Germinal center (tissue), 1 donor: ENCODE data around the gene BRCA2.

Source experiments
- DNase-seq: peaks from one replicate; pipeline ENCODE4 v3.0.0; 2012; ENCODE audit warnings: mixed read lengths, low spot score

BRCA2 gene

DNA sequence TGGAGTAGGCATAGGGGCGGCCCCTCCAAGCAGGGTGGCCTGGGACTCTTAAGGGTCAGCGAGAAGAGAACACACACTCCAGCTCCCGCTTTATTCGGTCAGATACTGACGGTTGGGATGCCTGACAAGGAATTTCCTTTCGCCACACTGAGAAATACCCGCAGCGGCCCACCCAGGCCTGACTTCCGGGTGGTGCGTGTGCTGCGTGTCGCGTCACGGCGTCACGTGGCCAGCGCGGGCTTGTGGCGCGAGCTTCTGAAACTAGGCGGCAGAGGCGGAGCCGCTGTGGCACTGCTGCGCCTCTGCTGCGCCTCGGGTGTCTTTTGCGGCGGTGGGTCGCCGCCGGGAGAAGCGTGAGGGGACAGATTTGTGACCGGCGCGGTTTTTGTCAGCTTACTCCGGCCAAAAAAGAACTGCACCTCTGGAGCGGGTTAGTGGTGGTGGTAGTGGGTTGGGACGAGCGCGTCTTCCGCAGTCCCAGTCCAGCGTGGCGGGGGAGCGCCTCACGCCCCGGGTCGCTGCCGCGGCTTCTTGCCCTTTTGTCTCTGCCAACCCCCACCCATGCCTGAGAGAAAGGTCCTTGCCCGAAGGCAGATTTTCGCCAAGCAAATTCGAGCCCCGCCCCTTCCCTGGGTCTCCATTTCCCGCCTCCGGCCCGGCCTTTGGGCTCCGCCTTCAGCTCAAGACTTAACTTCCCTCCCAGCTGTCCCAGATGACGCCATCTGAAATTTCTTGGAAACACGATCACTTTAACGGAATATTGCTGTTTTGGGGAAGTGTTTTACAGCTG, at the start of gene BRCA2, which contains the start of gene ZAR1L:
BRCA2 (plus strand) TSS at position 271 of the 790 bp plus-strand sequence. CDS start 953 bp downstream, outside the sequence.
ZAR1L (minus strand) TSS at position 126 of the 790 bp plus-strand sequence. CDS start 3,438 bp downstream, outside the sequence.
- peak; percentile 86 for DNase-seq

DNA sequence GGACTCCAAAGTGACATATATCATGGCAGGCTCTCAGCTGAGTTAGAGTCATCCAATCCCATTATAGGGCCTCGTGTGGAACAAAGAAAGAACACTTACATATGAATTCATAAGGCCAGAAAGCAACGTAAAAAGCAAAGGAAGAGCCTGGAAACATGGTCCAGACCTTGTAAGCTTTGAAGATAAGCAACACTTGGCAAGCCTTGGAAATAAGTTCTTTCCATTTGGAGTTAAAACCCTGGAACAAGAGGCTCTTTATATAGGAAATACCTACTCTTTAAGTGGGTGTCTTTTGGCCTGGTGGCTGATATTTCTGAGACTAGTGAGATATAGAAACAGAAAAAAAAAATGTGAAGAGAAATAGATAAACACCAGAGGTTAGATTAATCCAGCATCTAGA, 49.6 kb upstream of the BRCA2 start:
- no peak for DNase-seq

- no peak for DNase-seq
These were observed 49.2 kb upstream of the BRCA2 start for GRCh38 chr13:32266130-32266529.

DNA sequence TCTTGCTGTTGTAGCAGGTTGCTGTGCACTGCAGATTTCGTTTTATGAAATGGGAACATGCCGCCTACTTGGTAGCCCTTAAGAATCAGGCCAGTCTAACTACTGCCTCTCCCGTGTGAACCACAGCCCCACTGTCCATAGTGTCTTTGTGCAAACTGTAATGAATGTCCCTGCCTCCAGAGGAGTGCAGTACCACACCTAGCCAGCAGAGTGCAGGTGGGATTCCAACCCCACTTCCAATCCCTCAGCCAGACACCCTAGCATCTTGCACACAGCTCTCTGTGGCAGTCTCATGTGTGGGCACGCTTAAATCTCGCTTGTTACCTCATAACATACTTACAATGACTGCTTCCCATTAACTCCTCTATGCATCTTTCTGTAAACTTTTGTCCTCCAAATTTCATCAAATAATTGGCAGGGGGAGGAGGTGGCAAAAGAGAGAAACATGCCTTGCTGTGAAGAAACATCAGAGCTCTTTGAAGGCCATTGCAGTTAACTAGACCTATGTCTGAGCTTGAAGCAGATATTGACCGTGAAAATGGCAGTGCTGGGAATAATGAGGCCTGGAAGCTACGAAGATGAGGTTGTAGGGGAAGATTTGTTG, 47.4 kb upstream of the BRCA2 start:
- peak; percentile 60 for DNase-seq

DNA sequence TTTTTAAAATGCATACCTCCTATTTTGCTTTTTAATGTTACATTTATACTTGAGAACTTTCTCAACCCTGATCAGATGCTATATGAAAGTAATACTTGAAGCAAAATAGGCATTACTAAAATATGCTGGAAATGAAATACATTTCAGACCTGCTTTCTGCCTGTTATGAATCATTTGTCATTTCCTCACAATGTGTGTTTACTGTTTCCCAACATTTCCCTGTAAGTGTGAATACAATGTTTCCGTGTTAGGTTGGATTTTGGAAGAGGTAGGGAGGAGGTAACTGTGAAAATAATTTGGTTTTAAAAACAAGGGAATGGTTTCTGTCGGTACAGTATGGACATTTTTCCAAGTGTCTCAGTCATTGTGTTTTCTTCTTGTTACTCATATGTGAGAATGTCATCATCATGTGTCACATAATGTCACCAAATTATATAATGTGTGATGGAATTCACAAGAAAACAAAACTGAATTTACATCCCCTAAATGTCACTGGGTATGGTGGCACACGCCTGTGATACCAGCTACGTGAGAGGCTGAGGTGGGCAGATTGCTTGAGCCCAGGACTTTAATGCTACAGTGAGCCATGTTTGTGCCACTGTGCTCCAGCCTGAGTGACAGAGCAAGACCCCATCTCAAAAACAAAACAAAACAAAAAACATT, 43.2 kb upstream of the BRCA2 start:
- DNase-seq: no peak

DNA sequence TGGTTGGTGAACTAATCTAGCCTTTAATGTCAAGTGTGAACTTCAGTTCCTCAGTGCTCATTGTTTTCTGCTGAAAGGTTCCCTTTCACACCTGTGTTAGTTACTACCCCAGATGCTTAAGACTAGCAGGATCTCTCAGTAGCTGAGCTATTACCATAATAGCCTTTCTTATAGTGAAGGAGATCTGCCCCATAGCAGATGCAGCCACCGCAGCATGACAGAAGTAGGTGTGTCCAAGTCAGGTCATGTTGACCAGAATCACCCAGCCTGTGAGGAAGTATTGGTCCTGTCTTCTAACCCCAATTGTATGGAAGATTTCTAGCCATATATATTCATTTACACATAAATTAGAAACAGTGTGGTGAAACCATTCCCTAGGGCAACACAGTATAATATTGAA, 37.5 kb upstream of the BRCA2 start:
- DNase-seq: no peak

DNA sequence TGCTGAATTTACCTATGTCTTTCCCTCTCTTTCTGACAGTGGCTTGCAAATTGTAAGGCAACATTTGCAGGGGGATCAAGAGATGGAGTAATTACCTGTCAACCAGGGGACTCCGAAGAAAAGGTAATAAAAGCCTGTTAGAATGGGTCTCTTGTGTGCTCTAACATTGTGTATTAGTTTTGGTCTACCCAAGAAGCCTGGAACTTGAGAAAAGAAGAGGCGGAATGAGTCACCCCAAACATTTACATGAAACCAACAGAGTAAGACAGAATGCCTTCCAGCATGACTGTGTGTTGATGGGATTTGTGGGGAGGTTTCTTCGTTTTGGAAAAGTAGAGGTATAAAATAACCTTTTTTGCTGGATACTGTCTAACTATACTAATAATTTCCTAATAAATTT, 36.9 kb upstream of the BRCA2 start:
- no peak for DNase-seq

DNA sequence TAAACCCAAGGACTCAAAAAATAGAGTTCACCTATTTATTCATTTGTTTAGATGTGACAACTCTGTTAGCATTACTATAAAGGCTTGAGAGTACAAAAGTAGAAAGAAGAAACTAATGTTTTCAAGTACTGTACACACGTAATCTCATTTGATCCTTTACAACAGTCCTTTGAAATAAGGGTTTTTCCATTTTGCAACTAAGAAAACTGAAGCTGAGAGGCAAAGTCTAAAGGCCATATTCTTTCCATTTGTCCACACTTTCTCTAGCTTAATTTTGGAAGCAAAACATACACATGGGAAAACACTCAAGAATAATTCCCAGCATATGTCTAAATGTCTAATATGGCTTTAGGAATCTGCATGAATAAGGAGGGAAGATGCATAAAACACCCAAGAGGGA, 34.2 kb upstream of the BRCA2 start:
- no peak for DNase-seq

DNA sequence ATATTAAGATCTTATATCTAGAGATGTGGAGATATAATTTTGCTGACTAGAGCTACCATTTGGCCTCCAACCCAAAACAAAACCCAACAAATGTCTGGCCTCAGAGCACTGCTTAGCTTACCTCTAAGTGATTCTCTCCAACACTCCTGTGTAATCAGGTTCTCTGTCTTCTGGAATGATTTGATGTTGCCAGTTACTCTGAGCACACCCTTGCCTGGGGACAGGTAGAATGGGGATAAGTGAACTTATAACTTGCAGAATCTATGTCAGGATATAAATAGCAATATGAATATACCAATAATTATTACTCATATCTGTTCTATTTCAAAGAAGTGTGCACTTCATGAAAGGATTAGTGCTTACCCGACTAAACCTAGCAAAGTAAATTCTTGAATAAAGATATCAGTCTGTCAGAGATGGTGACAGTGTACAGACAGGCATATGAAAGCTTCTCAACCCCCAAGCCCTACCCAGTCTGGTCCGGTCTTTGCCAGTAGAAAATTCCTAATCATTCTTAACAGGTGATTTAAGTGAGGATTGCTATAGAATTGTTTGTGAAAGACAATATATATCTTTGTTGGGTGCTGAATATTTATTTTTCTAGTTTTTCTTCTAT, 33.1 kb upstream of the BRCA2 start:
- DNase-seq: no peak

DNA sequence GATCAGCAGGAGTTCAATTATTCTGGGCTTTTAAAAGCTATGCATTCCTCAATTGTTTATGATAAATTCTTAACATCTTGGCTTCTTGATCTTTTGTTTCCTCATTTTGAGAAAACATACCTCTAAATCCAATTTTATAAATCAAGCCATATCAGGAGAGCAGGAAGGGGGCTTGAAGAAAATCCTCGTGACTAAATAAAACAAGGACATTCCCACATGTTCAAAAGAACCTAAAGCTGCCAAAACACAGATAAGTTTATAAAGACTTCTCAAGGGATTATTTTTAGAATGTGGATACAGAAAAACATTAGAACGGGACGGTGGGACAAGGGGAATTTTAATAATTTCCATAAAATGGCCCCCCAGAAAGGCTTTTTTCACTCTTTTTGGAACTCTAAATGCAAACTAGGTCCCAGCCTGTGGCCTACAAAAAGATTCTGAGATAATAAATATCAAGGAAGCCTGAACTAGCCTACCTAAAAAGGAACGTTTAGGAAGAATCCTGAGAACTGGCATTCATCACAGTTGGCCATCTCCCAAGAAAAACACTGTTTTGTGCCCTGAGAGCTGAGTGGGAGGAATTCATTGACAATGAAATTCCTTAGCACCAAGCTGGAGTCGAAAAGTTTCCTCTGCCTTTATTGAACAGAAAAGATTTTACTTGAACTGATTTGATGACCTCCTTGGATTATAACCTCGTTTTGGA, 30.2 kb upstream of the BRCA2 start:
- DNase-seq: no peak

DNA sequence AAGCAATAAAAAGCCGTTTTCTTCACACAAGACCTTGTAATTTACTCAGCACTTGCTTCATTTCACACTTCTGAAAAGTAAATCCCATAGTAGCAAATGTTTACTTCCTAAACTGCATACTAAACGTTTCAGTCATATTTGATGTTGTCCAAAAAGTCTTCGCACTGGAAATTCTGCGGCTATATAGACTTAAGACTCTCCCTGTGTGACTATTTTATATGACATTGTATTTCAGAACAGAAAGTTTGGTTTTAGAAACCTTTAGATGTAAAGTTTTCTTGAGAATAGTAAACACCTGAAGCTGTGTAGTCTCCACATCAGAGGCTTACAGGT, 29.7 kb upstream of the BRCA2 start:
- no peak for DNase-seq

DNA sequence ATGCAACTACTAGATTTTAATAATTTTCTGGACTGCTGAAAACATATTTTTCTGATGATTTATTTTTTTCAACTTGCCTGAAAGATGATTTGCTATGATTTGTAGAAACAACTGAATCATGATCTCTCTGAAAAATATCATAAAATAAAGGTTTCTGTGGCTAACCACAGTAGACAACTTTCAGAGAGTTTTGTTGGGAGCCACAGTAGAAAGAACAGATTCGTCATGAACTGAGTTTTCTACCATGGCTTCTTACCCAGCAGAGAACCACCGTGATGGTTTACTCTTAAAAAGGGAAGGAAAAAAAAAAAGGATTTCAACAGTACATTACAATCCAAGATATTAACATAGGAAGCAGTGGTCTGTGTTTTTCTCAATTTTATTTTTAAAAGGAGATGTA, 18.1 kb upstream of the BRCA2 start:
- DNase-seq: no peak

DNA sequence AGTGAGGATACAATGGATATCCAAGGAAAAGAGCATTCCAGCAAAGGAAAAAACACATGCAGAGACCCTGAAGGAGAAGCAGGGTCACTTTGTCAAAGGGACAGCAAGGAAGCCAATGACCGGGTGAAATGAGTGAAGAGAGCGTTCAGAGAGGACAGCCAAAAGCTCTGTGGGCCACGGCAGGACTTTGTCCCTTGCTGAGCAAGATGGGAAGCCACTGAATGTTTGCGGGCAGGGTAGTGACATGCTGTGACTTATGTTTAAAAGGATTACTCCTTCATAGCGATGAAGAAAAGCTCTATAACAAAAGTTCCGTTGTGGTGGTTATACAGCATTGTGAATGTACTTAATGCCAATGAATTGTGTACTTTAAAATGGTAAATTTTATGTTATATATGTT, 16.6 kb upstream of the BRCA2 start:
- no peak for DNase-seq

- no peak for DNase-seq
These were observed 15.4 kb upstream of the BRCA2 start for GRCh38 chr13:32299893-32300292.

DNA sequence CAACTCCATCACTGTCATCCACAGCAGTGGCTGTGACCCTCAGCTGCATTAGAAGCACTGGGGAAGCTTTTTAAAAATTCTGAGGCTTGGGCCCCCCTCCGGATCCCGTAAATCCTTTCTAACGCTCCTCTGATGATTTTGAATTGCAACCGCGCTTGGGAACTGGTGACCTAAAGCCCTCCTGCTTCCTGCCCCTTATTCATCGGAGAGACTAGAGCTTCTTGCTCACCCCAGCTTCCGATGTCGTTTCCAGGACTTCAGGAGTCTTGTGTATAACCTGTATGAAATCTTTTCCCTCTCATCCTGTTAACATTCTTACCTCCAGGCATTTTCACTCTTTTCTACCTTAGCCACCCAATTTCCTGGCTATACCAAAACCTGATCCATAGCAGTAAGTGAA, 14.9 kb upstream of the BRCA2 start:
- DNase-seq: no peak

DNA sequence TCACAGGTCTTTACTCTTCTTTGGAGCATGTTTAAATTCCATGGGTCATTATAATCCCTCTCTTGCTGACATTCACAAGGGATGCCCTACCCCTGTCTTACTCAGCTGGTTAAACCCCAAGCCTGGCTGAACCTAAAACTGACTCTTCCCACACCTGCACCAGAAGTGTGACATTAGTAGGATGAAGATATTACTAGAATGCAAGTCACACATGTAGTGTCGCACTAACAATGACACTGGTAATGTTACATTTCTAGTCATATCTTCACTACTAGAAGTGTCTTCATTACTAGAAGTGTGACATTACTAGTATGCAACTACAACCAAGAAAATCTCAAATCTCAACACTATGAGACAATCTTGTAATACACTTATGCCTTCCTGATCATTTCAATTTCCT, 14.4 kb upstream of the BRCA2 start:
- DNase-seq: no peak

DNA sequence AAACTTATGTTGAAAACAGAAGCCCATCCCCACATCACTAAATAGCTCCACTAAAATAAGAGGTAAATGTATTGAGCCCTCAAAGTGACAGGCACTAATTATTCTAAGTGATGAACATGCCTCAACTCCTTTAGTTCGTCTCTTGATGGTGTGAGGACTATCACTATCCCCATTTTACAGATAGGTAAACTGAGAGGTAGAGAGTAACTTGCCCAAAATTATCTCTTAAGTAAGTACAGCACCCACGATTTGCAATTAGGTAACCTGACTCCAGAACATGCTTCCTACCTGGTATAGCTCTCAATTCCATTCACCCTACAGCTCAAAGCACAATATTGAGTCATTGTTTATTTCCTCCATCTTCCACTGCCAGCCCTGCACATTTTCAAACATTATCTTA, 12.8 kb upstream of the BRCA2 start:
- no peak for DNase-seq

DNA sequence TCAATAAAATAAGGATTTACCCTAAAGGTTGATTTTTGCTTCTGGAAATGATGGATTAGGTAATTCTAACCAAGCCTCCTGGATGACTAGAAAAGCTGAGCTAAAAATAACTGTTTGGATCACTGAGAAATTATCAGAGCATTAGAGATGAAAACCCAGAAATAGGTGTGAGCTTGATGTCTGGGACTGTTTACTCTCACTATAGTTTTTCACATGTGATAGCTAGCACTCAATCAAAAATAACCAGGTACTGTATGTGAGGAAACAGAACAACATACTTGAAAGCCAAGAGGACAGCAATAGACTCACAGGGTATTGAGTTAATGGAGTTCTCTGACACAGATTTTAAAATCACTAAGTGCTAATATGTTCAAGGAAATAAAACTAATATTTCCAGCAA, 9.7 kb upstream of the BRCA2 start:
- no peak for DNase-seq

GRCh38 chr13:32309312-32310133, 5.8 kb upstream of the BRCA2 start:
- DNase-seq: no peak

- DNase-seq: peak; percentile 32
These were observed 5.1 kb upstream of the BRCA2 start for GRCh38 chr13:32310134-32310706.
